ENCODE measurements around the gene ZNF641.
A peak's percentile ranks its signal among the peaks of the same experiment; 100 is the strongest.
"Not testable (repeated sequence)": the region's sequence is repeated elsewhere in the genome, so short reads cannot be mapped to it uniquely, and the experiment has no call there.

The ZNF641 gene

GRCh38 chr12:48334808-48335207 is 15.9 kb downstream of the ZNF641 start:
- peak in 1 of 2 experiments; percentile 19 for DNase-seq (ENCODE audit: low read depth in 2 of 2)

- not testable (repeated sequence) for DNase-seq (ENCODE audit: low read depth in 2 of 2)
Observed at GRCh38 chr12:48333680-48334079, 17.0 kb downstream of the ZNF641 start.

- no peak for DNase-seq (ENCODE audit: low read depth in 2 of 2)
Observed at GRCh38 chr12:48331399-48331798, 19.3 kb downstream of the ZNF641 start.

DNA sequence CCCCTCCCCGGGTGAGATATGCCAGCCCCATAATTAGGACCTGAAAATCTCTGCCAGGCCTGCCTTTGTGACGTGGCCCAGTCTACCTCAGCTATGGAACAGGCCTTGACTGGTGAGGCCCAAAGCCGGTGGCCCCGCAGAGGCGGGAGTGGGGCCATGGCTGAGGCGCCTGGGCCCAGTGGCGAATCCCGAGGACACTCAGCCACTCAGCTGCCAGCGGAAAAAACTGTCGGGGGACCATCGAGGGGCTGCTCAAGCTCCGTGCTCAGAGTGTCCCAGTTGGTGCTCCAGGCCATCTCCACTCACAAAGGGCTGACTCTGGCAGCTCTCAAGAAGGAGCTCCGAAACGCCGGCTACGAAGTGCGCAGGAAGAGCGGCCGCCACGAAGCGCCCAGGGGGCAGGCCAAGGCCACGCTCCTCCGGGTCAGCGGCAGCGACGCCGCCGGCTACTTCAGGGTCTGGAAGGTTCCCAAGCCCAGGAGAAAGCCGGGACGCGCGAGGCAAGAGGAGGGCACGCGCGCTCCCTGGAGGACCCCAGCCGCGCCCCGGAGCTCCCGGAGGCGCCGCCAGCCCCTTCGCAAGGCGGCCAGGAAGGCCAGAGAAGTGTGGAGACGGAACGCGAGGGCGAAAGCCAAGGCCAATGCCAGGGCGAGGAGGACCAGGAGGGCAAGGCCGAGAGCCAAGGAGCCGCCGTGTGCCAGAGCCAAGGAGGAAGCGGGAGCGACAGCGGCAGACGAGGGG is 21.4 kb downstream of the ZNF641 start:
- no peak for DNase-seq (ENCODE audit: low read depth in 2 of 2)

DNA sequence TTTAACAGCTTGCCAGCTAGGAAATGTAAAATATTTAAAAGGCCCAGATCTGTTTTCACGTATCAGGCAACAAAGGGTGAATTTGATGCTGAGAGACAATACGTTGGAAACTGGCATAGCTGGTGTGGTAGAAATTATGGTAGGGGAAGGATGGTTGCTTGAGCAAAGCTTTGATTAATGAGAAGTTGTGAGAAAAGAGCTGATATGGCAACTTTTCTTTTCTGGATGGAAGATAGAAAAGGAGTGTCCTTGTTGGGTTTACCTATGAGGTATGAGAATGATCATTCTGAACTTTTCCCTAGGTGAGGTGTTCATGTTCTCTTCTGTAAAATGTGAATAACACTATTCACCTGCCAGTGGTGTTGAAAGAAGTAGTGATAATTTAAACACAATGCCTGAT is 34.2 kb downstream of the ZNF641 start:
- DNase-seq (ENCODE audit: low read depth in 2 of 2): no peak

GRCh38 chr12:48311313-48311712 is 39.4 kb downstream of the ZNF641 start:
- no peak for DNase-seq (ENCODE audit: low read depth in 2 of 2)

GRCh38 chr12:48307269-48307668 is 43.5 kb downstream of the ZNF641 start:
- DNase-seq (ENCODE audit: low read depth in 2 of 2): no peak

DNA sequence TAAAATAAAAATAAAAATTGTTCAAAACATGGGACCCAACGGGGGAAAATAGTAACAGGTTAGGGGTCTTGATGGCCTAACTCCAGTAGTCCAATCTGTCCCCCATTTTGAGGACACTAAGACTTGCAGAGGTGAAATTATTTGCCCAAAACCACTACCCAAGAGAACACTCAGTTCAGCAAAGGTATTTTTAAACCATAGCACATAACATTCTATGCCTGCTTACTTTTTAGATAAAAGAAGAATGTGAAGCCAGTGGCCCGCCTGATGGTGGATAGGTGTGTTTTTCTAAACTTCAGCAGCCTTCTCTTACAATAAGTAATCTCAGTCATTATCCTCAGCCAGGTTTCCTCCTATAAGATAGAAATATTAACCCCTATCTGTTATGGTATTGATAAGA is 45.5 kb downstream of the ZNF641 start:
- no peak for DNase-seq (ENCODE audit: low read depth in 2 of 2)

- no peak for DNase-seq (ENCODE audit: low read depth in 2 of 2)
Observed at GRCh38 chr12:48302161-48302911, 48.4 kb downstream of the ZNF641 start.

DNA sequence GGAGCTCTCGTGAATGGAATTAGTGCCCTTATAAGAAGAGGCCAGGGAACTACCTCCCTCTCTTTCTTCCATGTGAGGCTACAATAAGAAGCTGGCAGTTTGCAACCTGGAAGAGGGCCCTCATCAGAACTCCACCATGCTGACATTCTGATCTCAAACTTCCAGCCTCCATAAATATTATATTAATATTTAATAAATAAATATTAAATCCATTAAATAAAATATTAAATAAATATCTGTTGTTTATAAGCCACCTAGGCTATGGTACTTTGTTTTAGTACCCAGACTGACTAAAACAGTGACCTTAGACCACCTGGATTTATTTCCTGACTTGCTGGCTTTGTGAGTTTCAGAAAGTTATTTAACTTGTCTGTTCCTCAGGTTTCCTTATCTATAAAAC is 49.9 kb downstream of the ZNF641 start:
- DNase-seq (ENCODE audit: low read depth in 2 of 2): no peak

- peak; percentile 25 to 51 for DNase-seq (ENCODE audit: low read depth in 2 of 2)
Observed at GRCh38 chr12:48296586-48297282, 54.0 kb downstream of the ZNF641 start.

DNA sequence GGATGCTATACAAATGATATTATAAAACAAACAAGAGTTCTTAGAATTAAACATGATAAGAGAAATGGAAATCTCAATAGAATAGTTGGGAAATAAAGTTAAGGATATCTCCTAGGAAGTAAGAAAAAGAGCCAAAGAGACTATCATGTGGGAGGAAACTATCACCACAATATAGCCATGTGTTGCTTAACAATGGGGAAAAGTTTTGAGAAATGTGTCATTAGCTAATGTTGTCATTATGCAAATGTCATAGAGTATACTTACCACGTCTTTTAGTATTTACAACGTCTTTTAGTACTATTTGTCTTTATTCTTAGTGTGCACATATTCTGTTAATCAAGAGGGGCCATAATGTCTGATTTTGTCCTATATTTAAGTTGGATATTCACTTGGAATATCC is 58.7 kb downstream of the ZNF641 start:
- no peak for DNase-seq (ENCODE audit: low read depth in 2 of 2)

DNA sequence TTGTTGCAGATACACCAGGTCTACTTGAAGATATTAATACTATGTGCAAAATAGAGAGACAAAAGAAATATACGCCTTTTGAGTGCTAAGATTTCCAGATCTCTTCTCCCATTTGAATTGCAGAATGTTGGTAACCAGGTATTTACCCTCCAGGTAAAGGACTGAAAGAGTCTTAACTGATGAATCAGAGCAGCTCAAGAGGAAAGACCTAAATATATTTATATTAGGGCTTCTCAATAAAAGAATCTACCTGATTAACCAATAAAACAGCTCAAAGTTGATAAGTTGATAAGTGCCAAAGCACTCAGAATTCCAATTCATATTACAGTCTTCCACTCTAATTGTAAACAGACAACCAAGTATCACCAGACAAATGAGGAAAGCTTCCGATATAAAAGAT is 59.2 kb downstream of the ZNF641 start:
- DNase-seq (ENCODE audit: low read depth in 2 of 2): no peak

DNA sequence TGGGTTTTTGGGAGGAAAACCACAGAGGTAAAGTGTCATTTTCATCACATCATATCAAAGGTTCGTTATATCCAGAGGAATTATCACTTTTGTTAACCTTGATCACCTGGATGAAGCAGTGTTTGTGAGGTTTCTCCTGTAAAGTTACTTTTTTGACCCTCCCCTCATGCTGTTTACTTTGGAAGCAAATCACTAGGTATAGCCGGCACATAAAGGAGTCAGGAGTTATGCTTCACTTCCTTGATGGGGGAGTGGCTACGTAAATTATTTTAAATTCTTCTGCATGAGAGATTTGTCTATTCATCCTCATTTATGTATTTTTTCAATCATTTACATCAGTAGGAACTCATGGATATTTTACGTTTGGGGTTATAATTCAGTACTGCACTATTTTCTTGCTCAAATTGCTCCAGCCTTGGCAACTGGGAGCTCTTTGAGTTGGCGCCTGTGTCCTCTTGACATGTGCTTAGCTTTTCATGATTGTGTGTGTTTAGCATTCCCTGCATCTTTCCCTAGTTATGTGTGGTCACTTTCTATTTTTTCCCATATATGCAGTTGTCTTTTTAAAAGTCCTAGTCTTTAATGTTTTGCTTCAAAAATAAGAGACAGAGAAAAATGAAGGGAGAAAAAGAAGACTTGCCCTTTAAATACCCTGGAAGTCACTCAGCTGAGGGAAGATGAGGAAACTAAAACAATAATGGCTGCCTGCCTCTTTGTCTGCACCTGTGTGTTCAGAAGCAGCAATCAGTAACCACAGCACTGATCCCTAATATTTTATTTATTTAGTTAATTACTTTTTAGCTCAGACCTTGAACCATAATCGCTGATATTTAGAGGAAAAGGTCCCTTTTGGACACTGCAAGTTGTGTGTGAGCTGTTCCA is 62.1 kb downstream of the ZNF641 start:
- DNase-seq (ENCODE audit: low read depth in 2 of 2): no peak
